Kasumi-1 (cell line): ENCODE results near the gene KHNYN.
"Not testable (repeated sequence)": the region's sequence is repeated elsewhere in the genome, so short reads cannot be mapped to it uniquely, and the experiment has no call there.

Source experiments
- DNase-seq, 2 experiments: peaks; one replicate each; lab custom pipeline; 2025; lab: John Stamatoyannopoulos, UW

Gene KHNYN

DNA sequence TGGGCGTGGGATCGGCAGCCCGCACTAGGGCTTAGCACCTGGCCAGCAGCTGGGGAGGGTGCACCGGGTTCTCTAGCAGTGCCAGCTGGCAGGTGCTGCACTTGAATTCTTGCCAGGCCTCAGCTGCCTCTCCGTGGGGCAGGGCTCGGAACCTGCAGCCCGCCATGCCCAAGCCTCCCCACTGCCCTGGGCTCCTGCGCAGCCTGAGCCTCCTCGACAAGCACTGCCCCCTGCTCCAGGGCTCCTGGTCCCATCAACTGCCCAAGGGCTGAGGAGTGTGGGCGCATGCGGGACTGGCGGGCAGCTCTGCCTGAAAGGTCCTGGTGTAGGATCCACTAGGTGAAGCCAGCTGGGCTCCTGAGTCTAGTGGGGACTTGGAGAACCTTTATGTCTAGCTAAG is 43.5 kb downstream of the KHNYN start:
- no peak for DNase-seq

- peak; percentile 26 to 37 for DNase-seq
These were observed 45.5 kb downstream of the KHNYN start for GRCh38 chr14:24475261-24475660.

DNA sequence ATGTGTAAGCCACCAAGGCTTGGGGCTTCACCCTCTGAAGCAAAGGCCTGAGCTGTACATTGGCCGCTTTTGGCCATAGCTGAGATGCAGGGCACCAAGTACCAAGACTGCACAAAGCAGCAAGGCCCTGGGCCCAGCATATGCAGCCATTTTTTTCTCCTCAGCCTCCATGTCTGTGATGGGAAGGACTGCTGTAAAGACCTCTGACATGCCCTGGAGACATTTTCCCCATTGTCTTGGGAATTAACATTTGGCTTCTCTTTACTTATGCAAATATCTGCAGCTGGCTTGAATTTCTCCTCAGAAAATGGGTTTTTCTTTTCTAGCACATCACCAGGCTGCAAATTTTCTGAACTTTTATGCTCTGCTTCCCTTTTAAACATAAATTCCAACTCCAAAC is 50.2 kb downstream of the KHNYN start:
- not testable (repeated sequence) for DNase-seq

- DNase-seq = peak; percentile 38 to 56
These were observed 52.0 kb downstream of the KHNYN start for GRCh38 chr14:24481622-24482324.

DNA sequence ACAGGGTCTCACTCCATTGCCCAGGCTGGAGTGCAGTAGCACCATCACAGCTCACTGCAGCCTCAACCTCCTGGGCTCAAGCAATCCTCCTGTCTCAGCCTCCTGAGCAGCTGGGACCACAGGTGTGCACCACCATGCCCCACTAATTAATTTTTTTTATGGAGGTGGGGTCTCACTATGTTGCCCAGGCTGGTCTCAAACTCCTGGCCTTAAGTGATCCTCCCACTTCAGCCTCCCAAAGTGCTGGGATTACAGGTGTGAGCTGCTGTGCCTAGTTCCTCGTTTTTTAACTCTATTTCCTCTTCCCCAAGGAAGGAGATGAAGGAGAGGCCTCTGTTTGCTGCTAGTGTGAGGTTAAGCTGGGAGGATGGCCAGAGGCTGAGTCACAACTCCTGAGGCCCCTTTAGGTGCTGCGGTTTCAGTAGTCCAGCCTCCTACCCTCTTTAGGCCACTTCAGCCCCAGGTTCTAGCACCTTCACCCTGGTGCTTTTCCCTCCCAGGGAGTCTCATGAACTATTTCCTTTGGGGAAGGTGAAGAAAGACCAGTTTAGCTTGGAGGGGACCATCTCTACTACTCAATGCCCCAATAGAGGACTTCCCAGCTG is 53.0 kb downstream of the KHNYN start:
- DNase-seq = peak in 1 of 2 experiments; percentile 10

DNA sequence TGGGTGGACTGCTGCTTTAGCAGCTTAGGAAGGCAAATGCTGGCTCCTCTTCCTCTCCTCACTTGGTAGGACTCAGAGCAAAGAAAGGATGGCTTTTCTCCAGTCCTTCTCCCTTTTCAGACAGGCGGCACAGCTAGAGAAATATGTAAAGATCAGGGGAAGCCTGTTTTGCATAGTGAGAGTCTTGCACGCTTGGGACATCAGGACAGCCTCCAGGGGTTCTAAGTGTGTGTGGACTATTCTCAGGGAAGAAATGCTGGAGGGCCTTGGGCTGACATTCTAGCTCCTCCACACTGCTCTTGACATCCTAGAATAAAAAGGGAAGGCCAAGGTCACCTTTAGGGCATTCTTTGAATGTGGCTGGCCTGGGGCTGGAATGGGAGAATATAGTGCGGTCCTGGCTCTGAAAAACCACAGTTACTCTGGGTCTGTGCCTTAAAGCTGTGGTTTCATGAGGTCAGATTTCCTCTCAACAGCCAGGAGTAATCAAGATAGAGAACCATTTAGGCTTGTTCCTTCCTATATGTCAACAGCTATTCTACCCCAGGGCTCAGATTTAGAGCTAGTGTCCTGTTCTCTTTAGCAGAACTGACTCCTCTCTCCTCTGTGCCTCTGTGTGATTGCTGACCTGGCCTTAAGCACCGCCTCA is 54.0 kb downstream of the KHNYN start:
- peak; percentile 22 to 40 for DNase-seq
